ENCODE measurements around the gene COL15A1. TPM values are rescaled to one million over a fixed set of nuclear protein-coding genes. Genes with fewer than 3 reads are reported as not detected.
"Not testable (repeated sequence)": the region's sequence is repeated elsewhere in the genome, so short reads cannot be mapped to it uniquely, and the experiment has no call there.

COL15A1 gene
- total RNA-seq, 4 donors from 2014 or later, result 8.0 to 15.2 (median 12.8) TPM

DNA sequence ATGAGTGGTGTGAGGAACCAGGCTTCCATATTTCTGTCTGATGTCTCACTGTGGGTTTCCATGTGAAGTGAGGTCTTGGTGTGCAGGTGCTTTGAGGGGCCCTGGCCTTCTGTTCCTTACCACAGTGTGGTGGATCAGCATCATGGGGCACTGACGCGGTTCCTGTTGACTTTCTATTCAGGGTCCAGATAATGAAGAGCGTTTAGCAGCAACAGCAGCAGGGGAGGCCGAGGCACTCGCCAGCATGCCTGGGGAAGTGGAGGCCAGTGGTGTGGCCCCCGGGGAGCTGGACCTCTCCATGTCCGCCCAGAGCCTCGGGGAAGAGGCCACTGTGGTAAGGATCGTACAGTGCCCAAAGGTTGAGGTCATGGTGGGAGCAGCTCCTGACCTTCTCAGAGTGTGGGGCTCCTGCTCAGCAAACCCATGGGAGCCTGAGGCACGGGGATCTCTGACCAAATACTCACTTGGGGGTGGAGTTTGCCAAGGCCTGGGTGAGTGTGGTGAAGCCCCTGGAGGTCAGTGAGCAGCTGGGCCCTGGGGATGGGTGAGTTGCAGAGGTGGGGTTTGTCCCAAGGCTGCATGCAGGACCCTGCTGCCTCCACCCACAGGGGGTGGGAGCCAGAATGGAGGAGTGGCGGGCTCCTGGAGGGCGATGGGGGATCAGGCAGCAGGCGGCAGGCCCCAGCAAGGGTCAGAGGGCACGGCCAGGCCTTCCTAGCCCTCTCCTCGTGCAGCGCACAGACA lies 61.2 kb downstream of the COL15A1 start:
- Histone ChIP-seq H3K27ac (no peak overlapping the region), H3K4me1 (no peaks in the 10 kb centered on the region), H3K4me3 (replicated peaks in 1 of 3) (no peak overlapping the region), H3K27me3 (no peaks in the 10 kb centered on the region), H3K36me3 (no peaks in the 10 kb centered on the region), H3K9me3 (no peaks in the 10 kb centered on the region)
- 94 to 96% methylated on average over 10 to 15 of the region's 16 CpGs for WGBS, 2 donors
- TF ChIP-seq, protein P1, sequence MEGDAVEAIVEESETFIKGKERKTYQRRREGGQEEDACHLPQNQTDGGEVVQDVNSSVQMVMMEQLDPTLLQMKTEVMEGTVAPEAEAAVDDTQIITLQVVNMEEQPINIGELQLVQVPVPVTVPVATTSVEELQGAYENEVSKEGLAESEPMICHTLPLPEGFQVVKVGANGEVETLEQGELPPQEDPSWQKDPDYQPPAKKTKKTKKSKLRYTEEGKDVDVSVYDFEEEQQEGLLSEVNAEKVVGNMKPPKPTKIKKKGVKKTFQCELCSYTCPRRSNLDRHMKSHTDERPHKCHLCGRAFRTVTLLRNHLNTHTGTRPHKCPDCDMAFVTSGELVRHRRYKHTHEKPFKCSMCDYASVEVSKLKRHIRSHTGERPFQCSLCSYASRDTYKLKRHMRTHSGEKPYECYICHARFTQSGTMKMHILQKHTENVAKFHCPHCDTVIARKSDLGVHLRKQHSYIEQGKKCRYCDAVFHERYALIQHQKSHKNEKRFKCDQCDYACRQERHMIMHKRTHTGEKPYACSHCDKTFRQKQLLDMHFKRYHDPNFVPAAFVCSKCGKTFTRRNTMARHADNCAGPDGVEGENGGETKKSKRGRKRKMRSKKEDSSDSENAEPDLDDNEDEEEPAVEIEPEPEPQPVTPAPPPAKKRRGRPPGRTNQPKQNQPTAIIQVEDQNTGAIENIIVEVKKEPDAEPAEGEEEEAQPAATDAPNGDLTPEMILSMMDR (IDR thresholded peaks at IDR 0.05), result no peak
- TF ChIP-seq POLR2A (IDR thresholded peaks at IDR 0.05), result no peak
- no peak for DNase-seq
- intact Hi-C loops (cut with DNase I), result loop anchor here (10.0 kb wide), 1 partner anchor 120 kb away; no protein-coding TSS in a partner anchor

DNA sequence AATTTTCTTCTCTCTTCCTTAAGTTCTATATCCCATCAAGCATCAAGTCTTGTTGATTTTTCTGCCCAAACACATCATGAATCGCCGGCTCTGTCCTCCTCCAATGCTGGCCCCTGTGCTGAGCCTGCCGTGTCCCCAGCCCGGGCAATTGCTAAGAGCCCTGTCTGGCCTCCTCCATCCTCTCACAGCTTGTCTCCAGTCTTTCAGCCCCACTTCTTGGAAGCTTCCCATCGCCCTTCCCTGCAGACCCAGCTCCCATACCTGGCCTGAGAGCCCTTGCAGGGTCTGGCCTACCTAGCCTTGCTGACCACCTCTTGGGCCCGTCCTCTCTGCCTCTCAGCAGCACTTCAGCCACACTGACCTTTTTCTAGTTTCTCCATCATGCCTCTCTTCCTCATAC lies 61.9 kb downstream of the COL15A1 start:
- Histone ChIP-seq H3K27me3 (no peaks in the 10 kb centered on the region), H3K27ac (no peak overlapping the region), H3K4me3 (replicated peaks in 1 of 3) (no peak overlapping the region), H3K4me1 (no peaks in the 10 kb centered on the region), H3K36me3 (no peaks in the 10 kb centered on the region), H3K9me3 (no peaks in the 10 kb centered on the region)
- 94 to 97% methylated on average over 6 of the region's 6 CpGs for WGBS, 2 donors
- TF ChIP-seq, protein P1 (IDR thresholded peaks at IDR 0.05), result no peak
- TF ChIP-seq POLR2A (IDR thresholded peaks at IDR 0.05), result no peak
- DNase-seq, result no peak
- intact Hi-C loops (cut with DNase I), result loop anchor here (10.0 kb wide), 1 partner anchor 119 kb away; no protein-coding TSS in a partner anchor

DNA sequence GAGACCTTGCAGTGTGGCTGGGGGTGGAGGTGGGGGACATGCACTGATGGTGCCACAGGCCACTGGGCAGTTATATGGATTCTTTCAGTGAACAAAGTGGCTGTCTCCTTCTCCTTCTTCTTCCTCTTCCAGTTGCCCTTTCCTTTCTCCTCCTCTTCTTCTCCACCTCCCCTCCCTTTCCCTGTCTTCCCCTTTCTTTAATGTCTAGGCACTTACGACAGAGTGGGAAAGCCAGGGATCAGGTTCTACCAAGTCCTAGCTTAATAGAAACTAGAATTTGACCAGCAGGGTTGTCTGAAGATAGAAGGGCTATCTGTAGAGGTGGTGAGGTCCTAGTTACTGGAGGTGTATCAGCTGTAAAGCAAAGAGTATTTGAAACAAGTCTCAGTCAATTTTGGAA lies 62.8 kb downstream of the COL15A1 start:
- Histone ChIP-seq H3K4me3 (replicated peaks in 1 of 3) (no peak overlapping the region), H3K27me3 (no peaks in the 10 kb centered on the region), H3K4me1 (no peaks in the 10 kb centered on the region), H3K9me3 (no peaks in the 10 kb centered on the region), H3K27ac (no peak overlapping the region), H3K36me3 (no peaks in the 10 kb centered on the region)
- 91 to 93% methylated on average over 1 of the region's 1 CpG for WGBS, 2 donors
- intact Hi-C loops (cut with DNase I), result loop anchor here (10.0 kb wide), 1 partner anchor 118 kb away; no protein-coding TSS in a partner anchor
- DNase-seq, result no peak
- TF ChIP-seq, protein P1 (IDR thresholded peaks at IDR 0.05), result no peak
- no peak for TF ChIP-seq POLR2A (IDR thresholded peaks at IDR 0.05)

DNA sequence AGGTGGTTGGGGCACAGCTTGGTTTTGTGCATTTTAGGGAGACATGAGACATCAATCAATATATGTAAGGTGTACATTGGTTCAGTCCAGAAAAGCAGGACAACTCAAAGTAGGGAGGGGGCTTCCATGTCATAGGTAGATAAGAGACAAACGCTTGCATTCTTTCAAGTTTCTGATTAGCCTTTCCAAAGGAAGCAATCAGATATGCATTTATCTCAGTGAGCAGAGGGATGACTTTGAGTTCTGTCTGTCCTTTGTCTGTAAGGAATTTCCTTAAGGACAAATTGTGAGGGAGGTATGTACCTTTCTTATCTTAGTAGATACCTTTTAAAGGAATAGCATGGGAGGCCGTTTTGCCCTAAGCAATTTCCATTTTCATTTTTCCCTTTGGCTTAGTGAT lies 63.3 kb downstream of the COL15A1 start:
- TF ChIP-seq, protein P1 (IDR thresholded peaks at IDR 0.05), result no peak
- TF ChIP-seq POLR2A (IDR thresholded peaks at IDR 0.05), result no peak
- WGBS, 2 donors, result 94 to 99% methylated on average over 2 of the region's 2 CpGs
- Histone ChIP-seq H3K27me3 (no peaks in the 10 kb centered on the region), H3K4me1 (no peaks in the 10 kb centered on the region), H3K9me3 (no peaks in the 10 kb centered on the region), H3K4me3 (replicated peaks in 1 of 3) (no peak overlapping the region), H3K36me3 (no peaks in the 10 kb centered on the region), H3K27ac (no peak overlapping the region)
- no peak for DNase-seq
- intact Hi-C loops (cut with DNase I), result loop anchor here (10.0 kb wide), 1 partner anchor 118 kb away; no protein-coding TSS in a partner anchor

DNA sequence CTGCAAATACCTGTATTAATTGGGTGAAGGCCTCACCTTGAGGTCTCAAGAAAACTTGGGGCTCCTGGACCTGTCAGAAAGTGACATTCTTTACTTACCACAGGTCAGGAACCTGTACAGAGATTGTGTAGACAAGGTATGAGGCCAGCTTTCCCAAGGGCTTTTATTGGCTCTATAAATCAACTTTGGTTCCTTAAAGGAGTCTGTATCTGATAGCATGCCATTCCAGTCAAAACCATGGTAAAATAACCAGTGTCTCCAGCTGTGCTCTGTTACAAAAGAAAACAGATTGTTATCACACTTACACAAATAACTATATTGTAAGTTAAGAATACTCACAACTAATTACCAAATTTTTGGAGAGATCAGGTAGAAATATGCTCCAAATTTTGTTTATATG lies 64.5 kb downstream of the COL15A1 start:
- Histone ChIP-seq H3K27me3 (no peaks in the 10 kb centered on the region), H3K4me3 (replicated peaks in 1 of 3) (no peak overlapping the region), H3K27ac (no peak overlapping the region), H3K4me1 (no peaks in the 10 kb centered on the region), H3K9me3 (no peaks in the 10 kb centered on the region), H3K36me3 (no peaks in the 10 kb centered on the region)
- TF ChIP-seq, protein P1 (IDR thresholded peaks at IDR 0.05), result no peak
- TF ChIP-seq POLR2A (IDR thresholded peaks at IDR 0.05), result no peak
- DNase-seq, result no peak
- intact Hi-C loops (cut with DNase I), result loop anchor here (10.0 kb wide), 1 partner anchor 117 kb away; no protein-coding TSS in a partner anchor

DNA sequence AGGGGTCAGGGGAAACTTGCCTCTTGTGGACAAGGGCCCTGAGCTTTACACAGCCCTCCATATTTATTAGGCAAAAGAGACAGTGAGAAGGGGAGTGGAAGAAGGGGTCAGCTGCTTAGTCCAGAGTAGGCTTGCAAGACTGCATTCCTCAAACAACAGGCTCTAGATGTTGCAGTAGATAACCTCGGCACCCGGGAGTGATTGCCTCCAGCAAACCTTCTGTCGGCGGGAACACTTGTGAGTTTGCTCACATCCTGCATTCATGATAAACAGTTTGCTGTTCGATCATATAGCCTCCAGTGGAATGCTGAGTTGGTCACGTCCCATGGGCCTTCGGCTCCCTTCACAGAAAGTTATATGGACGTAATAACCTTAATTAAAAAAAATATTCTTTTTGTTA lies 66.7 kb downstream of the COL15A1 start:
- H3K4me1 ChIP-seq; DNase-seq; H3K9me3 ChIP-seq; H3K4me3 ChIP-seq (replicated peaks in 1 of 3); intact Hi-C loops (cut with DNase I); H3K27me3 ChIP-seq; H3K27ac ChIP-seq; H3K36me3 ChIP-seq: not testable (repeated sequence)
- 86 to 89% methylated on average over 8 of the region's 8 CpGs for WGBS, 2 donors
